GM19035 (cell line): ENCODE data around the gene FHL3.
"Not testable (repeated sequence)": the region's sequence is repeated elsewhere in the genome, so short reads cannot be mapped to it uniquely, and the experiment has no call there.

Experiments used
- ATAC-seq: cut with Tn5 transposase; IDR thresholded peaks from one replicate; pipeline ENCODE4 v1.9.1; 2021; ENCODE audit not compliant: unreplicated experiment

The FHL3 gene

DNA sequence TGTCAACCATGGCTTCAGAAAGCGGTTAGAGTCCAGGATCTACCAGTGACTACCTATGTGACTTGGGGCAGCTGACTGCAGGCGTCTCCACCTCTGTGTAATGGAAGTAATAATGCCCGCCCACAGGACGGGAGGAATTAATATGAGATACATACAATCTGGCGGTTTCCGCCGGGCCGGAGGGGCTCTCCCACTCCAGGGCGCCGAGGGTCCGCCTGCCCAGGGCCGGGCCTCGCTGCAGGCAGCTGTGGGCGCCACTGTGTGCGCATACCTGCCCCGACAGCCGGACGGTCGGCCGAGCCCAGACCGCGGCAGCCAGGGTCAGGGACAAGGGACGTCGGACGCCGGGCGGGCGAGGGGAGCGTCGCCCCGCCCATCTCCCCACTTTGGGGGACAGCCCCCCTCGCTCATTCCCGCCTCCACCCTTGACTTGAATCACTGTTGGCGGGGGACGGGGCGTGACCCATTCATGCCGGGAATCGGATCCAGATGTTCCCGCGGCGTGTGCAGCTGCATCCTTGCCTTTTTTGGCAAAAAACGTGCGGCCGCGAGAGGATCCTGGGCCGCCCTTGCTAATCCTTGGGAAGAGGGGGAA lies 9.5 kb downstream of the FHL3 start:
- no peak for ATAC-seq

DNA sequence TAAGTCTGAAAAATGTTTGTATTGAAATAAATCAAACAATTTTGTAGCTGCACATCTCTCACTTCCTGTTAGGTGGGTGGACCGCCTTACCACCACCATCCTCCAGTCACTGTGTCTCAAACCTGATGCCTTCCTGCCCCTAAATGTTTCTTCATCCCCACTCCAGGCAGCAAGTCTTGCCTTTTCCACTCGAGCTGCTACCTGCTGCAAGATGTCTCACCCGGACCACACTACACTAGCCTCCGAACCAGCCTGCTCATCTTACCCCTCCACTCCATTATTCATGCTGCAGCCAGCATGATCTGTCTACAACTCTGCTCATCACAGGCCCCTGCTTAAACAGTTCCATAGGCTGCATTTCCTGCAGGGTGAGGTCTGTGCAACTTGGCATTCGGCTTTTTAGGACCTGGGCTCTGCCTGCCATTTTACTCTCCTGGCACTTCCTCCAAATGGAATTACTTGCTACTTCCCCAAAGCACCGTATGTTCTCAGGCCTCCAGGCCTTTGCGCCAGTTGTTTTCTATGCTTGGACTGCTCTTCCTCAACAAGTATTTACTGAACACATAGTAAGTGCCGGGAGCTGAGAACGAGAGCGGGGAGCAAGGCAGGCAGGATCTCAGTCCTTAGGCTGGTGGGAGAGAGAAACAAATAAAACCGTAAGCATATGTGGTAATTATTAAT lies 10.3 kb downstream of the FHL3 start:
- no peak for ATAC-seq

DNA sequence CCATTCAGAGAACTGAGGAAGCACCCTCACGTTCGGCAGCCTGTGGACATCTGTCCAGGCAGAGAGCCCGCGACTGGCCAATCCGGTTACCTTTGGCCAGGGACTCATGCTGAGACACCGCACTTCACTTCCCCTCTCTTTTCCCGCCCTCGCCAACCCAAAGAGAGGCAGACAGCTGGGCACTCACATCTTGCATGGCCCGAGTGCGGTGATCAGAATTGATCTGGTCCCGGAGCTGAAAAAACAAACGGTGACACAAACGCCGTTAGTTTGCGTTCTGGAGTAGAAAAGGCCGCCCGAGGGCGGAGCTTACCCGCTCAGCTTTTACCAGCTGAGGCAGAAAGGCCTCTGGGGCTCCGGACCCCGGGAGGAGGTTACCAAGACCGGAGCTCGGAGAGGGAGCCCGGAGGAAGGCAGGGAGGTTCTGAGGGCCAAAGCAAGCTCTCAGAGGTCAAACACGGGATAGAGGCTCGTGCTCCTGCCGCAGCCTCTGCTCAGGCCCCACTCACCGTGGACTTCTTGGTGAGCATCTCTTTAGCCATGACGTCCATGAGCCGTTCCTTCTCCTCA lies 15.9 kb downstream of the FHL3 start:
- peak; percentile 1 for ATAC-seq

DNA sequence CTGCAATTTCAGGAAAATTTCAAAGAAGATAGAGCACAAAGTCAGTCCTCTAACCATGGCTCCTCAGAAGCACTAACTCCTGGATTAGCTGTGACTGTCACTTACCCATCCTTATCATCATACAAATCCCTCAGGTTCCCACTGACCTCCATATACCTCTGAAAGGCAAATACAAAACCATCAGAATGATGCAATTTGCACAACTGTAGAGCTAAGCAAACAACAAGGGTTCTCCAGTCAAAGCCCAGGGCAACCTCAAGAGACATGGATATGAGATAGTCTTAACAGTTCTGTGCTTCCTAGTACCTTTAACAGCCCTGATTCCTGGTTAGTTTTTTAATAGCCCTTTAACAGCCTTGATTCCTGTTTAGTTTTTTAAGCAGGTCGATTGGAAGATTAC lies 17.6 kb downstream of the FHL3 start:
- ATAC-seq, result no peak

DNA sequence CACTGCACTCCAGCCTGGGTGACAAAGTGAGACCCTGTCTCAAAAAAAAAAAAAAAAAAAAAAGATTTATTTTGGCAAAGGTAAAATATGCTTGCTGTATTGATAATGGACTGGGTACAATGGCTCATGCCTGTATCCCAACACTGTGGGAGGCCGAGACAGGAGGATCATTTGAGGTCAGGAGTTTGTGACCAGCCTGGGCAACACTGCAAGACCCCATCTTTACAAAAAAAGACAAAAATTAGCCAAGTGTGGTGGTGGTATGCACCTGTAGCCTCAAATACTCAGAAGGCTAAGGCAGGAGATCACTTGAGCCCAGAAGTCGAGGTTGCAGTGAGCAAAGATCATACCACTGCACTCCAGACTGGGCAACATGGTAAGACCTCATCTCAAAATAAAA lies 21.8 kb downstream of the FHL3 start:
- ATAC-seq, result no peak

DNA sequence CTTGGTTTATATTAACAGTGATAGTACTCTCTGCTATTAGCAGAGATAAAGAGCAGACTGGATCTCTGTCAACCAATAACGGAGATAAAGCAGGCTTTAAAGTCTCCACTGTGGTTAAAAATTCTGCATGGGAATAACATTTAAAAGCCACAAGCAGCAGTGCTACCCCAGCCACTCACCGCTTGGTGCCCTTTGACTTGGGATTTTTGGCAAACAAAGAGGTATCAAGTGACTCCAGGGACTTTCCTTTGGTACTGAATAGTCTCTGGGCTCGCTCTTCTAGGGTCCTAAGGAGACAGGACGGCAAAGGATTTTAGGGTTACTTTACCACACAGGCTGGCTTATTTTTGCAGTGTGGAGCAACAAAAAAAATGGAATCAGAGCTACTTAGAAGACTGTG lies 26.8 kb downstream of the FHL3 start:
- no peak for ATAC-seq

DNA sequence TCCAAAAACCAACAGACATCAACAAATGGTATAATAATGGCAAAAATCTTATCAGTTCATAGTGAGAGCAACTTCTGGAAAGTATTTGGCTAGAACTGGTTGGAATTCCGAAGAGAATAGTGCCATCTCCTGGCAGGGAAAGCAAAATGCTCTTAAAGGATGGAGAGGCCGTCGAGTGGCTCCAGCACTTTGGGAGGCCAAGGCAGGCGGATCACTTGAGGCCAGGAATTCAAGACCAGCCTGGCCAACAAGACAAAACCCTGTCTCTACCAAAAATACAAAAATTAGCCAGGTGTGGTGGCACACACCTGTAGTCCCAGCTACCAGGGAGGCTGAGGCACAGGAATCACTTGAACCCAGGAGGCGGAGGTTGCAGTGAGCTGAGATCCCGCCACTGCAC lies 30.2 kb downstream of the FHL3 start:
- not testable (repeated sequence) for ATAC-seq

DNA sequence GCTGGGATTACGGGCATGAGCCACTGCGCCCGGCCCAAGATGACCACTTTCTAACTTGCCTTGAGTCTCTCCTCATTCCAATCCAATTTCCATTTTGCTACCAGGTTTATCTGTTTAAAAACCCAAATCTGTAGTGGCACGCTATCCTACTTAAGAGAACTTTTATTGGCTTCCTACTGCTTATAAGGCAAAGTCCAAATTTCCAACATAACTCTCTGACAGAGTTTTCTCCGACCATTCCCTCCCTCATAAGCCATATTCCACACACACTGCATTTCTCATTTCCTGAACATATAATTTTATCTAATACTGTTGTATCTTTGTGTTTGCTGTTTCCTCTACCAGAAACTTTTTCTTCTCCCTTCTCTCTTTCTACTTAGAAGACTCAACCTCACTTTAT lies 30.7 kb downstream of the FHL3 start:
- ATAC-seq, result no peak

DNA sequence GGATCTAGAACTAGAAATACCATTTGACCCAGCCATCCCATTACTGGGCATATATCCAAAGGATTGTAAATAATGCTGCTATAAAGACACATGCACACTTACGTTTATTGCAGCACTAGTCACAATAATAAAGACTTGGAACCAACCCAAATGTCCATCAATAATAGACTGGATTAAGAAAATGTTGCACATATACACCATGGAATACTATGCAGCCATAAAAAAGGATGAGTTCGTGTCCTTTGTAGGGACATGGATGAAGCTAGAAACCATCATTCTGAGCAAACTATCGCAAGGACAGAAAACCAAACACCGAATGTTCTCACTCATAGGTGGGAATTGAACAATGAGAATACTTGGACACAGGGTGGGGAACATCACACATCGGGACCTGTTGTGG lies 31.6 kb downstream of the FHL3 start:
- not testable (repeated sequence) for ATAC-seq

DNA sequence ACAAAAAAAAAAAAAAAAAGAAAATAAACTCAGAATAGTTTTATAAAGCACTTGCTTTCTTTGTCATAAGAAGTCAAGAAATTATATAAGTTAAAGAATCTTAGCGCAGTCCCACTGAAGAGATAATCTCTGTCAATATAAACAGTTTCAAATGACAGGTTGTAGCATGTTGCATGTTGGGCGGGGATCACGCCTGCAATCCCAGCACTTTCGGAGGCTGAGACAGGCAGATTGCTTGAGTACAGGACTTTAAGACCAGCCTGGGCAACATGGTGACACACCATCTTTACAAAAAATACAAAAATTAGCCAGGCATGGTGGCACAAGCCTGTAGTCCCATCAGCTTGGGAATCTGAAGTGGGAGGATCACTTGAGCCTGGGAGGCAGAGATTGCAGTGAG lies 40.0 kb downstream of the FHL3 start:
- ATAC-seq, result no peak

DNA sequence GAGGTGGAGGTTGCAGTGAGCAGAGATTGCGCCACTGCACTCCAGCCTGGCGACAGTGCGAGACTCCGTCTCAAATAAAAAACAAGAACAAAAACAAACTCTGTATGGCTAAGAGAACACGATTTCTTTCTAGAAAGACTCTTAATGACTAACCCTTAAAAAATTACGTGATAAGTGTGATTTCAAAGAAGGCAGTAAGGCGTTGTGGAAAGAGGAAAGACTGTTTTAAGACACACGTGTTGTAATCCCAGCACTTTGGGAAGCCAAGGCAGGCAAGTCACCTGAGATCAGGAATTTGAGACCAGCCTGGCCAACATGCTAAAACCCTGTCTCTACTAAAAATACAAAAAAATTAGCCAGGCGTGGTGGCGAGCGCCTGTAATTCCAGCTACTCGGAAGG lies 41.2 kb downstream of the FHL3 start:
- not testable (repeated sequence) for ATAC-seq

DNA sequence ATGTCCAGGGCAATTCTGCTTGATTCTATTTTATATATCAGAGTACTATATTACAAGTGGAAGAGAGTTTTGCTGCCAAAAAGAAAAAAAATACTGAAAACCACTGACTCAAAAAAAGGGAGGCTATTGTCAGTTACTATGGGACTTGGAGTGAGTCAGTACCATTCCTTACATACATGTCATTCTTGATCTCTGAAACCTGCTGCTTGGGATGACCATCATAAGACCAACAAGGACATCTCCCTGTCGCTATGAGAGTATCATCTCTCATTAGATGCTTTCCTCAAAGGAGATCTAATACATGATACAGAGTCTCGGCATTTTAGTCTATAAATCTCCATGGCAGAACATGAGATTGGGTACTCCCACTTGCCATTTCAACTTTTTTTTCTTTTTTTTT lies 46.6 kb downstream of the FHL3 start:
- no peak for ATAC-seq

DNA sequence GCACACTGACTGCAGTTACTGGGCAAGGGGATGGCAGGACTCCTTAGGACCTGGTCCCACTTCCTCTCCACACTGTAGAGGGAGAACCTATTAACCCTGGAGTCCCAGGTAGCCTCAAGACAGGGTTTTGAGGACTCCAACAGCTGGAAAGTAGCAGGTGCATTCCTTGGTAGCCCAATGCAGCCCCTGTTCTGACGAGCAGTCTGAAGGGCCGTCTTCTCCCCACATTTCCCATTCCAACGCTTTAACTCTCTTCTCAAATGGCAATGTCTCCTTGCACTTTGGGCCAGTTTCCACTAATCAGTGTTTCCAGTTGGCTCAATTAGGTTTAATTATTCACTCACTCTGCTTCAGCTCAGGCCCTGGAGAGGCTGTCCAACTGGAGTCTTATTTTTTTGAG lies 49.6 kb downstream of the FHL3 start:
- ATAC-seq, result no peak

DNA sequence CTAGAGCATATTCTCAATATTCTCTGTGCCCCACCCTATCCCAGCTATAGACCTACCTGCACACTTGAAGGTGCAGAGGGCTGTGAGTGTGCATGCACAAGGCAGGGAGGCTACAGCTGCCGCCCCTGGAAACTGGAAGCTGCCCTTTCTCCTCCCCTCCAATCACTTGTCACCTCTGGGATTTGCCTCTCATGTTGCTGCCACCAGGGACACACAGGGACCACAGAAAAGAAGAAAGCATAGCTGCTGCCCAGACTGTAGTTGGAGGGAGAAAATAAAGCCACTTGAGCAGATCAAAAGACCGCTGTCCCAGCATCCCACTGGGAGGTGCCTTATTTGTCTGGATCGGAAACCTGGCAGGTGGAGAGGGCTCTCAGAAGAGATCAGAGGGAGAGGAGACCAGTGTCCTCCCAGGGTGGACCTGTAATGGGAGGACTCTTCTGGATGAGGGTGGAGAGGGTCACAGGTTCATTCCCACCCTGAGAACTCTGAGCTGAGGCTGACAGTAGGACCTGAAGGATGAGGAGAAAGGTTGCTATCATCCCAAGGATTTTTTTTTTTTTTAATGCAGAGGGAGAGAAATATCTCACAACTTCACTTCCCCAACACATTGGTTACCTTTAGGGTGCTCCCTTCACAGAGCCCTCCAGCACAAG lies 50.9 kb downstream of the FHL3 start:
- no peak for ATAC-seq

DNA sequence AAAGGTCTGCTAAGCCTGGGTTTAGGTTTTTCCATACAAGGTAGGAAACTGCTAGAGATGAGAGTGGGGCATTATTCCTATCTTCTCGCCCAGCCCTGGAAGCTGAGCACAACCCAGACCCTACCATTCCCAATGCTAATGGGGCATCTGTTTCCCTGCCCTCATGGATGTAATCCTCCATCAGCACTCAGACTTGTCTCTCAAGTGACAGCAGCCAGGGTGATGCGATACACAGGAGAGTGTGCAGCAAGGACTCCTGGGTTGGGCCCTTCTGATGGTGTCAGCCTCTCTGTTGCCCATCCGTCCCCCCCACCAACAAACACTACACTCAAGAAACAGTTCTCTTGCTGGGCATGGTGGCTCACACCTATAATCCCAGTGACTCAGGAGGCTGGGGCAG lies 52.6 kb downstream of the FHL3 start:
- ATAC-seq, result no peak

DNA sequence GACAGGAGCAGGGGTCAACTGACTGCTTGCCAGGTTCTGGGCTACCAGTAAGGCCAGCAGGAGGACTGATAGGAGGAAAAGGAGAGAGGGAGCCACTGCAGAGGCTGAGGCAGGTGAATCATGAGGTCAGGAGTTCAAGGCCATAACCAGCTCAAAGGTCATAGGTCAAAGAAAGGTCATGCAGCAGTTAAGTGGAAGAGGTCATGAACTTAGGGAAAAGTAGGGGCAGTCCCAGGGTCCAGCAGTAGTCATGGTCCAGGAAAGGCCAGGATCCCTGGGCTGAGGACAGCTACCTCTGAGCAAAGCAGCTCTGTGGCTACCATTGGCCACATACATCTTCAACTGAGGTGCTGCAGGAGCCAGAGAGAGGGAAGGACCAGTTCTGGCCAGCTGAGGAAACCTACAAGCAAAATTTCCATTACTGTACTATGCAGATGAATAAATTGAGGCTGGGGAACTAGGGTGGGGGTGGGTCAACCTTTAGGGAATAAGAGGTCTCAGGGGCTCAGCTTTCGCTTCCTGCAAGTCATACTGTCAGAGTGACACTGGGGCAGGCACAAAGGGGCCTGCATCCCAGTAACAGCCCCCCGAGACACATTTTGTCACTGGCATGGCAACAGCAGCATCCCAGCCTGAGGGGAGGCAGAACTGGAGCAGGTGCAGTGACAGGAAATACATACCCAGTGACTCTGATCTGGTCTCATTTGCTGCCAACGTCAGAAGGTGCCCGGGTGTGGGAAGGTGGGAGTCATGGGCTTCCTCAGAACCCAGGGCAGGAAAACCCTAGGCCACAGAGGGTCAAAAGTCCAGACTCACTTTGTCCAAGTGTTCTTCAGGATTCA lies 53.3 kb downstream of the FHL3 start:
- no peak for ATAC-seq

DNA sequence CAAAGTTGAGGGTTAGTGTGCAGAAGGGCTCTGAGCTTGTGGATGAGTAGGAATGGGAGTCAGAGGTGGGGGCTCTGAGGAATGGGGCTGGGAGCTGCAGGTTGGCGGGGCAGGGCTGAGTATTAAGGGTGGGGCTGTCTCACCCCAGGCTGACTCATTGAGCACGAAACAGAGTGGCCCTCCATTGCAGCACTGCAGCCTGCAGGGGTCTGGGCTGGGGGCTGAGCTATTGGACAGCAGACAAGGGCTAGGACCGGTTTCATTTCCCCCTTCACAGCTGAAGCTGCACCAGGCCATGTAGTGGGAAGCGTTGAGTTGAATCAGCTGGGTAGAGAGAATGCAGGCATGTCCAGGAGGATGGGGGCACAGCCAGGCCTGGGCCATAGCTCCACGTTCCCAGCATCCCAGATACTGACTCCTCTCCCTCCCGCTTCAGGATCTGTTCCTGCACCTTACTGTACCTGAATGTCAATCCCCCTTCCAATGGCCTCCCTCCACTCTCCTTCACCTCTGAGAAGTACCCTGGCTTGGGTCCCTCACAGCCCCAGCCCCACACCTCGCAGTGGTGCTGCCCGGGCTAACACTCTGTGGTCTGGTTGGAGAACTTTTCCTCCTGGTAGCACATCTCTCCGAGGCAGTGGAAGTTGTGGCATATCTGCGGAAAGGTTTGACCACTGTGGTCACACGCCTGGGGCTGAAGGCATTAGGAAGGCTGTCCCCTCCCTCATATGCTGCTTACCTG lies 54.1 kb downstream of the FHL3 start:
- ATAC-seq, result no peak

DNA sequence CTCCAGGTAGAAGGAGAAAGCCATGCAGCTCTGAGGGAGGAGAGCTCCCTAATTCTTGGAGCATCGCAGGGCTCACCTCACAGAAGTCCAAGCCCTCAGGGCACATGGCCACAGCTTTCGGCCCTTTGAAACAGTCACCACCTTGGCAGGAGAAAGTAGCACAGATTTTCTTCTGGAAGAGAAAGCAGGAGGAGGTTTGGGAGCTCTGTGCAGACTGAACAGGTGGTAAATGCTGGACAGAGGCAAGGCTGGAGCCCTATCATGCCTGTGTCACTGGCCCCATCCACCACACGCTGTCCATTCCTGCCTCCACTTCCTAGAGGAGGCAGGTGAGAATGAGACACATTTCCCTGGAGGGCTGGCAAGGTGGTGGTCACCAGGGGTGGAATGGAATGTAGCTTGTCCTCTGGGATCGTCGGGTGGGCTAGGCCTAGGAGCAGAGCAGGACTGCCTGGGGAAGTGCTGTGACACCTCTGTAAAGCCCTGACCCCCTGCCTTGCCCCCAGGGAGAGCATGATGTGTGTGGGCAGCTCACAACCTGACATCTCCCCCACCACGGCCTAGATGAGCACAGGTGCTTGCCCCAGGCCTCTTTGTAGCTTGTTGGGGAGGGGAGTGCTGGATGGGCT lies 55.7 kb downstream of the FHL3 start:
- ATAC-seq, result no peak

DNA sequence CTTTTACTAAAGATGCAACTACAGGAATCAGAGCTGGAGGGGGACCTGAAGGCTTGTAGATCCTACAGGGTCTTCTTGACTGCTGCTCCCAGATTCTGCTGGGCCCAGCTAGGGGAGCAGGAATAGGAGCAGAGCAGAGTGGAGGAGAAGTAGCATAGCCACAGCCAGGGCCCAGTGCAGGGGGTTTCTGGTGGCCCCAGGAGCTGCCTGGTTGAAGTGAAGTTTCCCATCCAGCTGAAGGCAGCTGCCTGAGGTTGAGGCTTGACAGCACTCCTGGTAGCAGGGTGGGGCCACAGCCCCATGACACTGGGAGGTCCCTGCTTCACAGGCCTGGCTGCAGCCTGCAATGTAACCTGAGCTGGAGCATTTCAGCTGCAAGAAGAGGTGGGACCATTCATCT lies 56.5 kb downstream of the FHL3 start:
- no peak for ATAC-seq

DNA sequence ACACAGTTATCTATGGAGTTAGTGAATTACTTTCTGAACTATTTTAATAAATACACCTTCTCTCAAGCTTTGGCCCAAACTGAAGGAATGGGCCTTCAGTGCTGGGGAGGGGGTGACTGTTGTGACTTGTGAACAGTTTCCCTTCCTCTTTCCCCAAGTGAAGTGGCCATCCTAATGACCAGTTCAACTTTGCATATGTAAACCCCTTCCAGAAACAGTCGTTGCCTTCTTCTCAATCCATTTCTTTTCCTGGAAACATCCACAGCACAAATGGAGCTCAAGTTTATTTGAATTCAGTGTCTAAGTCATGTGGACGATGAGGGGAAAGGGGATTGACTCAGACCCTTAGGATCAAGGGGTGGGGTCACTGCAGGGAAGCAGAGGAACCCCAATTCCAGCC lies 57.1 kb downstream of the FHL3 start:
- no peak for ATAC-seq
